ENCODE results near the gene KCNAB3.

The KCNAB3 gene

DNA sequence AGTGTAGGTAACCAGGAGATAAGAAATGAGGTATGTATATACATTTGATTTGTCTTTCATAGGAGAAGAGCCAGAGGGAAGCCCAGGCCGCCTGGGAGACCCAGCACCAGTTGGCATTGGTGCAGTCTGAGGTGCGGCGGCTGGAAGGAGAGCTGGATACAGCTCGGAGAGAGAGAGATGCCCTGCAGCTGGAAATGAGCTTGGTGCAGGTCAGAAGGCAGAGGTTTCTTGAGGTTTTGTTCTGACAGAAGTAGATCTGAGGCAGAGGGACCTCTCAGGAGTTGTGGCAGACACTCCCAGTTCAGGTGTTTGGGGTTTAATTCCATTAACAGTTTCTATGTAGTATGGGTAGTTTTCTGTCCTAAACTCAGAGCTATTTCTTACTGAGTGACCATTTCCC lies 10.4 kb upstream of the KCNAB3 start:
- DNase-seq = no peak

DNA sequence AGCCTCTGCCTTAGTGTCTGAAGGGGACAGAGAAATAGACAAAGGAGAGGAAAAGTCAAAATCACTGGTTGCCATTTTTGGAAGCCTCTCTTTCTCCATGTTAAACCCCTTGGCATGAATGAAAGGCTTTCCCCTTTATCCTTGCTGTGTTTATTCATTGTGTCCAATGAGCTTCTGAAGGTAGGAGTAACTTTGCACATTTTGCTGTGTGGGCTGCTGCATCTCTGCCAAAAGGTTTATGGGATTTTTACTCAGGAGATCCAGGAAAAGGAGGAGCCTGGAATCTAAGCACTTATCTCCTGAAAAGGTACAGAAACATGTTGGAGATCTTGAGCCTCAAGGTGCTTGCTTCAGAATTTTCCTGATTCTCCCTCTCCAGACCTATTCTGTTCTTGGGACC lies 6.2 kb upstream of the KCNAB3 start:
- DNase-seq = no peak

DNA sequence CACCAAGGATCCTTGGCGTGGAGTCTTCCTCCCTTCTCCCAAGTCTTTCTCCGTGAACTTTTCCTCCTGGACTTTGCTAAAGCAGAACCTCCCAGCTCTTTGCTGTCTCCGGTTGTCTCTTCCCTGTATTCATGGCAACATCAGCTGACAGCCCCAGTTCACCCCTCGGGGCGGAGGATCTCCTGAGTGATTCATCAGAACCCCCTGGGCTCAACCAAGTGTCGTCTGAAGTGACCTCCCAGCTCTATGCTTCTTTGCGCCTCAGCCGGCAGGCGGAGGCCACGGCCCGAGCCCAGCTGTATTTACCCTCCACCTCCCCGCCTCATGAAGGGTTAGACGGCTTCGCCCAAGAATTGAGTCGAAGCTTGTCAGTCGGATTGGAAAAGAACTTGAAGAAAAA lies 3.3 kb upstream of the KCNAB3 start:
- DNase-seq = peak; percentile 57

DNA sequence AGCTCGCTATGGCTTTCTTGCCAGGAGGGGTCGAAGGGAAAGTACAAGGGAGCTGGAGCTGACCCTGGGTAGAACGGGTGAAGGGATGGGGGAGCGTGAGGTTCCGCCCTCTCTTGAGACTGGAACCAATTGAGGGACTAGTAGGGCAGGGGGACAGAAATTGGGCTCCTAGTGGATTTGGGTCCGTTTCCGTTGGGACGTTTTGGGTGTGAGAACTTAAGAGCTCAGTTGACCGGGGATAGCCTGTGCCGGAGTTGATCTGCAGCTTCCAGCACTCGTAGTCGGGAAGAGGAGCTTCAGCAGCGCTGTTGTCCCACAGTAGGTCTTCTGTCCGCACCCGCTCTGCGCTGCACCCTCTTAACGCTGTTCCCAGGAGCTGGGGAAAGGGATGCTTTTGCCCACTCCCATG lies 2.8 kb upstream of the KCNAB3 start:
- DNase-seq = peak; percentile 11

DNA sequence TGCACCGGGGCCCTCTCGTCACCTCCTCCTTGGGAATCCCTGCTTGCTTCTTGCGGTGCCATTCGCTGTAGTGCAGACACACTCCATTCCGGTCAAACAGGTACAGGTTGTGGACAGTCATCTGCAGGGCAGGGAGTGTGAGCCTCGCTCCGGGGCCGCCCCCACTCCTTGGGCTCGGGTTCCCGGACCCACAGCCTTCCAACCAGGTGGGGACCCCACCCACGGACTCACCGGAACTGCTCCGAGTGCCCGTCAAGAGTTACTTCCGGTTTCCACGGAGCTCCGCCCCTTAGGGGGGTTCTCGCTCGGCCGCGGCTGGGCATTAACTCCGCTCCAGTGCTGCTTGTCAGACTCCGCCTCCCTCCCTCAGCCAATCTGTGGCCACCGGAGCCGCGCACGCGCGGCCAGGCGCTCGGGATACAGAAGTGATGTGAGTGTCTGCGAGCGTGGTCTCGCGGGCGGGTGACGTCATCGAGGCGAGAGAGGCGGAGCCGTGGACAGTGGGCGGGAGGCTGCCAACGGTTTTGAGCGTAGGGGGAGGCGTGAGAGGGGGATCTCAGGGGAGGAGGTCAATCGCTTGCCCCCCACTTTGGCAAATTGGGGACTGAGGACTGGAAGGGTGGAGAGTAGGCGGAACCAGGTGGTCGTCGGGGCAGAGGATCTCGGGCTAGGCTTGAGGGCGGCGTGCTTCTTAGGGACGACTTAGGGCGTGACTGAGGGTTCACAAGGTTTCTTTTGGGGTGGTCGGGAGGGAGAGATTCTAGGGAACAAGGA lies 2.2 kb upstream of the KCNAB3 start, which contains the start of the genes CNTROB and TRAPPC1:
TSS of gene CNTROB (plus strand) at position 498 of the 774 bp plus-strand sequence. CDS start 874 bp downstream, outside the sequence.
TSS of gene TRAPPC1 (minus strand) at position 238 of the 774 bp plus-strand sequence. CDS start at position 121, 117 bp downstream.
- DNase-seq = peak; percentile 99

DNA sequence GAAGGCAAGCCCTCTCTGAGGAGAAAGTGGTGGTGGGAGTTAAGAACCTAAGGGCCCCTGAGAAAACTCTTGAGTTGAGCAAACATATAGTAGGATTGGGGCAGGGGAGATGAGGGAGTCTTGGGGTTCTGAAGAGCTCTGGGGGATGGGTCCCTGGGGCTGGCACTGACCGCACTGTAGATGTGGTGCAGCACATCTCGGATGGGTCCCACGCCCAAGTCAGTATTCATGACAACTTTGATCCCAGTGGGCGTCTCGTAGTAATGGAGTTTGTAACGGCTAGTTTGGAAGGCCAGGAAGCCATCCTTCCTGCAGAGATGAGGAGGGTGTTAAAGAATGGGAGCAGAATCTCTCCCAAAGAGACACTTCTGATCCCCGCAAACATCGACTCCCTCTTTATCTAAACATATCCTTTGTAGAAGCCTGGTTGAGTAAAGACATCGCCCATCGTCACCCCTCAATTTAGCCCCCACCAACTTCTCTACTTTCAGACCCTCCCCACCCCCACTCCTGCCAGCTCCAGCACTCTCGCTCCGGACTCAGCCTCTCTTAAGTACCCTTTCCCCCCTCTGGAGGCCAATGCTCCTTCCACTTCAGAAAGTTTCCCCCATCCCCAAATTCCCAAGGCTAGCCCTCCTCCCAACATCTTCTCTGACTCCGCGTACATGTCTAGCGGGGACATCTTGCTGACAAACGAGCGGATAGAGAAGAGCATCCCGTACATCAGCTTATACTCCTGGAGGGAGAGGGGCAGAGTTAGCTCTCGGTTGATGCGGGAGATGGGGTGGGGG lies 1.4 kb upstream of the KCNAB3 start:
- DNase-seq = no peak

DNA sequence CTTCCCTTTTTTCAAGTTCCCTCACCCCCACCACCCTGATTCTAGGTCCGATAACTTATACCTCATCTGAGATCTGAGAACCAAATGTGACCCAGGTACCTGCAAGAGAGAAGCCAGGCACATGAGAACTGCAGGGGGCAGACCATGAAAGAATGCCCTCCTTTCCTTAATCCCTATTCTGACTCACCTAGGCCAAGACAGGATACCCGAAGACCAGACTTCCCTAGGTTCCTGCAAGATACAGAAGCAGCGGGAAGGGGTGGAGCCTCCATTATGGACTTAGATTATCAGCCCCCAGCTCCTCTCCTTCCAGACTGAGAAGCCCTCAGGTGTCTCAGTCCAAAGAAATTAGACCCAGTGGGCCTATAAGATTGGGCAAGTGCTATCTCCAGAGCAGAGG lies 2.1 kb downstream of the KCNAB3 start:
- no peak for DNase-seq

DNA sequence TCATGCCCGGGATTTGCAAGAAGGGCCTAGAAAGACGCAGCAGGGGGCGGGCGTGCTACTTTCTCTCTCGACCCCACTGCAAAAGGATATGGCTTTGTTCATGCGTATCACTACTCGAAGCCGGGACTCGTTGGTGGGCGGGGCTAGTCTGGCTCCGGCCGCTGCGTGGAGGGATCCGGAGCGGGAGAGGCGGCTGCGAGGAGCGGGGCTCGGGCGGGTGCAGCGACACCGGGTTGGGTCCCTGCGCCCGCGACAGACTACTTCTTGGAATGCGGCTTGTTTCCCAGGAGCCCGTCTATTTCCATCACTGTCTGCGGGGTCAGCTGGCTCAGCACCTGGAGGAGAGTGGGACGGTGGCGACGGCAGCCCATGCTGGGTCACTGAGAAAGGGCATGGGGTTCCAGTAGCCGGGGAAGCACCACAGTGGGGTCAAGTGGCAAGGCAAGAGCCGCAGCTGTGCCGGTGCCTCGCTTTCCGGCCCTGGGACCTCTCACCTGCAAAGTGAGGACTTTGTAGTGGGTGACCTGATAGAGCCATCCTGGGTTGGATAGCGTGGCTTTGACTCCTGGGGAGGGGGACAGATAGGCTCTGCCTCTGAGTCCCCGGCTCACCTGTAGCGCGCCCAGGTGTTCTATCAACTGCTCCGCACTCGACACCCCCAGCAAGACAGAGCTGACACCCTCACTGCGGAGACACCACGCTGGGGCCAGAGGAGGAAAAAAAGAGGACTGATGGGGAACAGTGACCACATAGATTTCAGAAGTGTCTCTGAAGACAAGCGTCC lies 6.6 kb downstream of the KCNAB3 start:
- peak; percentile 83 for DNase-seq

DNA sequence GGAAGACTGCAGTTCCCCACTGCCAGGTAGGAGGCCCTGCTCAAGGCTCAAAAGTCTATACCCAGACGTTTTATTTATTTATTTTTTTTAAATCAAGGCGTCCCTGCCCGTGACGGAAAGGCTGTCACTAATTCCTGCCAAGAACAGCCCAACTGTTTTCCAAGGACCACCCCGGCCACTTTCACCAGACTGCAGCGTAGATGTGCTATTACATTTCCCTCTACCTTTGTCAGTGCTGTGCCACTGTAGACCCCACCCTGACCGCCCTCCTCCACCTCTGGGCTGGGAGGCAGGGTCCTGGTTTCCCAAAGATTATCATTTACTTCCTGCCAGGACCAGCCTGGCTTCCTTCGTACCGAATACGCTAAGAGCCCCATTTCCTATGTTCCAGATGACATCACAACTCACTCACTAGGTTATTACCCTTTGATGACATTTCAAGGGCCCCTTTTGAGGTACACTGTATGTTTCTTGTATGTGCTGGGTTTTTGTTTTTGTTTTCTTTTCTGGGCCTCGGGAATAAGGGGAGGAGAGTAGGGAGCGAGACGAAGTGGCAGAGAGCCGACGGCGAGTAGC lies 7.3 kb downstream of the KCNAB3 start:
- DNase-seq = no peak

DNA sequence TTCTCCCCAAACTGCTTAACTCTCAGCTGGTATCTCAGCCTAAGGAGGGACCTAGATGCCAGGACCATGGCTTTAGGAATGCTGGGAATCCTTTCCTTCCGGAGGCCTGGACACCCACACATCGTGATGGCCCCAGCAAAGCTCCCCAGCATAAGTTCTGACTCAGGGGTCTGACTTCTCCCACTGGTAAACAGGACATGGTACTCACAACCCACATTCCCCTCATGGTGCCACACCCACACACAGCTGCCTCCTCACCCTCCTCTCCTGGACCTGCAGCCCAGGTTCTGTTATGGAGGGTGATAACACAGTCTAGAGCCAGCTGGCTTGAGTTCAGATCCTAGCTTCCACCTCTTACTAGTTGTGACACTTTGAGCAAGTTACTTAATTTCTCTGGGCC lies 12.8 kb downstream of the KCNAB3 start:
- DNase-seq = peak; percentile 36

DNA sequence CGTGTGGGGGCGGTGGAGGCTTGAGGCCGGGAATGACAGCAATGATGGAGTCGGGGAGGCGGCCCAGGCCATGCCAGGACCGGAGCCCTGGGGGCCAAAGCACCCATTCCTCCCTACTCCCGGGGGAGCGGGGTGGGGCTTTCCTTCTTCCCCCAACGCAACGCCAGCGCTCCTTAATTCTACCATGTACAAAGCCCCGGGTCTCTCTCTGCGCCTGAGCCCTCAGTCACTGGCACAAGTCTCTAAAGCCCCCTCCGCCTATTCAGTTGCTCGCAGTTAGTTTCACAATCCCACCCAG lies 13.3 kb downstream of the KCNAB3 start:
- no peak for DNase-seq

DNA sequence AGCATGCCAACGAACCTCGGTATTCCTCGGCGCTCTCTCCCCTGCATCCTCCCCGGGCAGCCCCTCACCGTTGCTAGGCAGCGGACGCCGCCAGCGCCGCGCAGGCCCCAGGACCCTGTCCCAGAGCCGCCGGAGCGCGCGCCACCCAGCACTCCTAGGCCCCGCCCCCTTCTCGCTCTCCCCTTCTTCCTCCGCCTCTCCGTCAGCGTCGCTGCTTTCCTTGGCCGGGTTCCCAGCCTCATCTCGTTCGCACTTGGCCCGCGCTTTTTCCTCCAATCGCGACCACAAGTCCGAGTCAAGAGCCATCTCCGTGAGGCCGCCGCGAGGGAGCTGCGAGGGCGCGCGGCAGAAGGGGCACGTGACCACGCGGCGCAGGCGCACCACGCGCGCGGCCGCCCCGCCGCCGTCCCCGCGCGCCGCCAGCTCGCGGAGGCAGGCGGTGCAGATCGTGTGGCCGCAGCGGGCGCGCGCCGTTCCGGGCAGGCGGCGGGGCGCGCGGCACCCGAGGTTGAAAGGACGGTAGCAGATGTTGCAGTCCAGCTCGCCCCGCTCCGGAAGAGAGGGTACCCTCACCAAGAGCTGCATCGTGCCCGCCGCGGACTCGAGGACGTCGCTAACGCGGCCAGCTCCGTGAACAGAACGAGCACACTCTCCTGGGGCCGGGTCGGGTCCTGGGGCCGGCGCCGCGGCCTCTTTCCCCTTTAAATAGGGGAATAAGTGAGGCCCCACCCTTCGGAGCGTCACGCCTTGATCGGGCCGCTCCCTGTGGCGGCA lies 13.9 kb downstream of the KCNAB3 start, which contains the start of gene RNF227:
TSS of gene RNF227 (minus strand) at position 679 of the 774 bp plus-strand sequence. CDS start at position 585, 94 bp downstream.
- peak; percentile 97 for DNase-seq

DNA sequence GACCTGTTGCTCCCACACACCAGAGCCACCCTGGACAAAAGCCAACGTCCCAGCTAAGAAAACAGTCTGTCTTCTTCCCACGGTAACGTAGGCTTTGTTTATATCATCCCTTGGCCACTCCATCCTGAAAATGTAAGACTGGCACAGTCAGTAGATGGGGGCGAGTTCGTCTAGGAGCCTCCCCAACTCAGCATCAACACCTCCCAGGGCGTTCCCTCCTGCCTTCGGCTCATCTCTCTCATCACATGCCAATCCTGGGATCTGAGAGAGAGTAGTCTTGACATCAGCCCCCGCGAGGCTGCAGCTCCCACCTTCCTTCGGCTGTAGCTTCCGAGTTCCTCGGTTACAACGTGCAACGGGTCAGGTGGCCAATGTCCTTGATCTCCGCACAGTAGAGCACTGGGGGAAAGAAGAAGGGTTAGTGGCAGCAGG lies 14.5 kb downstream of the KCNAB3 start:
- DNase-seq = peak; percentile 39

DNA sequence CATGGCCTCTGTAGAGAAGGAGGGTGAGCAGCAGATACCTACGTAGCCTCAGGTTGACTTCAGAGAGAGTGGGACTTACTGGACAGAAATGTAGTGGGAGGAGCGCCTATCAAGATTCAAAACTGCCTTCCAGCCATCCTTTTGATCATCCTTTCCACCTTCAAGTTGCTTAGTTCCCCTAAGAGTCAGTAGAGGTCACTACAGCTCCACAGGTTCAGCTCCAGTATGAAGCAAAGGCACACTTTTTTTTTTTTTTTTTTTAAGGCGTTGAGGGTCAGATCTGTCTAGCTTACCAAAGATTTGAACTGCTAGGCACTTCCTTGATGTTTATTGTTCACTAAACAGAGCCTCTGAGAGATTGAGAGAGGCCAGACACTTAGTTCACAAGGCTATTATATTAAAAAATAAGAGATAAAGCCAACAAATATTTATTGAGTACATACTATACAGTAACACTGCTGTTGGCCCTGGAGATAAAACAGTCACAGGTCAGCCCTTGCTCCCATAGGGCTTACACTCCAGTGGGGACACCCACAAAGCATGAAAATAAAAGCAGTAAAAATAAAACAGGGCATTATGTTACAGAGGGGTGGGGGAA lies 16.6 kb downstream of the KCNAB3 start:
- peak; percentile 75 for DNase-seq

DNA sequence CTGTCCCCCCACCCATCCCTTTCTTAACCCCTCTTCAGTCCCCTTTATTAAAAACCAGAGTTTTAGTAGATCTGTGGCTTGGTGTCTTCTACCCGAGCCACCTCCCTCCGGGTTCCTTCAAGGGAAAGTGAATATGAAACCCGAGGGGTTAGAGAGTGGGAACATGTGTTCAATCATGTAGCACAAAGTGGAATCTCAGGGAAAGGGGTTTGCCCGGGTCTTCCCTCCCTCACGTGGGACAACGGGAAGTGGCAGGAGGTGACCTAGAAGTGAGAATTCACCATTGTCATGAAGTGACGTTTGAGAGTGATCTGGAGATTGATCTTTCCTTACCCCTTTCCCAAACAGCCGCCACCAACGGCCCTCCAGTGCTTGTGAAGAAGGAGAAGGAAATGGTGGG lies 18.5 kb downstream of the KCNAB3 start:
- DNase-seq = no peak

DNA sequence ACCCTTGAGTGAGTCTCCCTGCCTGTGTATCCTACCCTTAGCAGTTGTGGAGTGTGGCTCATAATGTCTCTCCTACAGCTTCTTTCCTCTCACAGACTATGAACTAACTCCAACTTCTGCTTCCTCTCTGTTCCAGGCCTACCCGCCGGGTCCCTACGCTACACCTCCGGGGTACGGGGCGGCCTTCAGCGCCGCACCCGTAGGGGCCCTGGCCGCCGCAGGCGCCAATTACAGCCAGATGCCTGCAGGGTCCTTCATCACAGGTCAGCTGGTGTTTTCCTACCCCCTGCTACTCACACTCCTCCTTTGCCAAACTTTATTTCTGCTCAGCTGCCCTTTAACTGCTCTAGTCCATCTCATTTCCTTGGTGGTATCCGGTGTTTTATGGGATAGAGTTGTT lies 18.9 kb downstream of the KCNAB3 start:
- DNase-seq = no peak

DNA sequence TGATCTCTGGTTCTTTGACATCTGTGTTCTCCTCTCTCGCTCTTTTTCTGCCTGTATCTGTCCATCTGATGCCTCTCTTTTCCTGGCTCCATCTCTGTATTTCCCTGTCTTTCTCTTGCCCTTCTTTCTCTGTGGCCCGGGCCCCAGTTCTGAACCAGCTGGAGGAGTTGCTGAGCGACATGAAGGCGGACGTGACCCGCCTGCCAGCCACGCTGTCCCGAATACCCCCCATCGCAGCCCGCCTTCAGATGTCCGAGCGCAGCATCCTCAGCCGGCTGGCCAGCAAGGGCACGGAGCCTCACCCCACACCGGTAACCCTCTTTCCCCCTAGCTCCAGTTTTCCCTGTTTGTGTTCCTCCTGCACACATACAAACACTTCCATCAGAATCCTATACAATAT lies 19.4 kb downstream of the KCNAB3 start:
- DNase-seq = no peak

DNA sequence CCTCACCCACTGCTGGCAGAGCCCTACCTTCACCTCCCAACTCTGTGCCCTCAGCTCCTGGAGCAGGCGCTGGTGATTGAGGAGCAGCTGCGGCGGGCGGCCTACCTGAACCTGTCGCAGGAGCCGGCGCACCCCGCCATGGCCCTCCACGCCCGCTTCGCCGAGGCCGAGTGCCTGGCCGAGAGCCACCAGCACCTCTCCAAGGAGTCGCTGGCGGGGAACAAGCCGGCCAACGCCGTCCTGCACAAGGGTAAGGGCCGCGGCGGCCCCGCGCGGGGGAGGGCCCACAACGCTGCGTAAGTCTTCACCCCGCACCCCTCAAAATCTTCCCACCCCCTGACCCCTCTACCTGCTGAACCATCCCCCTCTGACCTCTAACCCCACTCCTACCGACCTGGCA lies 20.6 kb downstream of the KCNAB3 start:
- DNase-seq = no peak

DNA sequence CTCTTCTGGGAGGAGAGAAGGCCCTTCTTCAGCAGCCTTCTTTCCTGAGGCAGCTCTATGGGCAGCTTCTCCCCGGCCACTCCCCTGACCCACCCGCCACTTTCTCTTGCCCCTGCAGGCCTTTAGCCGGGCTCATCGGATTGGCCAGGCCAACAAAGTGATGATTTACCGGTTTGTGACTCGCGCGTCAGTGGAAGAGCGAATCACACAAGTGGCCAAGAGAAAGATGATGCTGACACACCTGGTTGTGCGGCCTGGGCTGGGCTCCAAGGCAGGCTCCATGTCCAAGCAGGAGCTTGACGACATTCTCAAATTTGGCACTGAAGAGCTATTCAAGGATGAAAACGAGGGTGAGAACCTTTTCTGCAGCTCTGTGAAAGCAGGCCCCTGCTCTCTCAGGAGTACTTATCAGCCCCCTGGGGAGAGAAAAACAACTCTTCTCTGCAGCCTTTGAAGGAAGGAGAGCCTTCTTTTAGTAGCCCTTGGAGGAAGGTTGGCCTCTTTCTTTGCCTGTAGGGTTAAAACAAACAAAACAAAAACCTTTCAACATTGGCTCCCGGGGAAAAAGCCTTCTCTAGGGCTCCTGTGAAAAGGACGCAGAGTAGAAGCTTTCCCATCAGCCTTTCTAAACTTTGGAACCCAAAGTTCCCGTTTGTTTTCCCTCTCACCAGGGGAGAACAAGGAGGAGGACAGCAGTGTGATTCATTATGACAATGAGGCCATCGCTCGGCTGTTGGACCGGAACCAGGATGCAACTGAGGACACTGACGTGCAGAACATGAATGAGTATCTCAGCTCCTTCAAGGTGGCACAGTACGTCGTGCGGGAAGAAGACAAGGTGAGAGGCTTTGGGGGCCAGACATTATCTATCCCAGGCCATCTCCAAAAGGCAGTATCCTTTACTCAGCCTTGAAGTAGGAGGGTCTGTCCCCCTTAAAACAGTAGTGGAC lies 26.2 kb downstream of the KCNAB3 start:
- DNase-seq = no peak

DNA sequence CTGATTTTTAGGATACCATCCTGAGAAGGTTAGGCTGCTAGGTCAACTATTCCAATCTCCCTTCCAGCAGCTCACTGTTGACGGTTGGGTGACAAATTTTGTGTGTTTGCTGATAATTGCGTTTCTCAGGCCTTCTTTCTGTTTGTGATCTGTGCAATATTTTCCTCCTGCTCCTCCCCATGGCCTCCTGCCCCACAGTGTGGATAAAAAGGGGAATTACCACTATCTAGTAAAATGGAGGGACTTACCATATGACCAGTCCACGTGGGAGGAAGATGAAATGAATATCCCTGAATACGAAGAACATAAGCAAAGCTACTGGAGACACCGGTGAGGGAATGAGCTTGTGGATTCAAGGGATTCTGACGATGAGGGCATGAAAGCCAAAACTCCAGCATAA lies 31.9 kb downstream of the KCNAB3 start:
- DNase-seq = peak; percentile 51

All from fibroblast of upper back skin (primary cell).